GM15510 (cell line): ENCODE data around the gene QDPR.

ENCODE experiments used
- POLR2A ChIP-seq: IDR thresholded peaks from 3 replicates; pipeline ENCODE4 v1.6.1; 2011; ENCODE audit warnings: borderline replicate concordance; ENCODE audit not compliant: insufficient read length; ENCODE audit errors: extremely low read depth

QDPR gene

GRCh38 chr4:17544205-17544604 lies 32.3 kb upstream of the QDPR start:
- no peak for TF ChIP-seq POLR2A

GRCh38 chr4:17535906-17536305 lies 24.0 kb upstream of the QDPR start:
- TF ChIP-seq POLR2A = no peak

DNA sequence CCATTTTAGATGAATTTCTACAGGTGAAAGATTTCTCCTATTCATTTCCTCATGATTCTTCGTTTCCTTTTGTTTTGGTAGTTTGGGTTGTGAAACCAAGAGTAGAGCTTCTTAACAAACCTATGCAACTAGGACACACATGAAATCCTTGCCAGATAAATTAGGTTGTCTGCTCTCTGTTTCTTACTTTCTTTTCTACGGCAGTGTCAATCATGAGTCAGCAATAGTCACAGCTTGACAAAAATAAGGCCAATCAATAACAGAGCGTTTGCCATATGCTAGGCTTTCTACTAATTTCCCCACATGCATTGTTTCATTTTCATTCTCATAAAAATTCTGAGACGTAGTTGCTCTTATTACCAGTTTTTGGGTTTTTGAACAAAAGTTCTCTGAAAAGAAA lies 23.4 kb upstream of the QDPR start:
- TF ChIP-seq POLR2A = no peak

DNA sequence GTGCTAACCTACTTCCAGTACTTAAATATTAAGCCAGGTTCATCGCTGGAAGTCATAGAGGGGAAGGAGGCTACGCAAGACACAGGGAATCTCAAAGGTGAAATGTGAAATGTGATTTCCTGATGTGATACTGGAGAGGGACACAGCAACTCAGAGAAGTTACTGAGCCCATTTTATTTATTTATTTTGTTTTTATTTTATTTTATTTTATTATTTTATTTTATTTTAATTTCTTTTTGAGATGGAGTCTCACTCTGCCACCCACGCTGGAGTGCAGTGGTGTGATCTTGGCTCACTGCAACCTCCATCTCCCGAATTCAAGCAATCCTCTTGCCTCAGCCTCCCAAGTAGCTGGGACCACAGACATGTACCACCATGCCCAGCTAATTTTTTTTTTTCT lies 22.8 kb upstream of the QDPR start:
- TF ChIP-seq POLR2A = no peak

- TF ChIP-seq POLR2A = no peak
Observed at GRCh38 chr4:17531538-17532285, 19.8 kb upstream of the QDPR start.

GRCh38 chr4:17528551-17529165 lies 16.8 kb upstream of the QDPR start:
- TF ChIP-seq POLR2A = no peak

DNA sequence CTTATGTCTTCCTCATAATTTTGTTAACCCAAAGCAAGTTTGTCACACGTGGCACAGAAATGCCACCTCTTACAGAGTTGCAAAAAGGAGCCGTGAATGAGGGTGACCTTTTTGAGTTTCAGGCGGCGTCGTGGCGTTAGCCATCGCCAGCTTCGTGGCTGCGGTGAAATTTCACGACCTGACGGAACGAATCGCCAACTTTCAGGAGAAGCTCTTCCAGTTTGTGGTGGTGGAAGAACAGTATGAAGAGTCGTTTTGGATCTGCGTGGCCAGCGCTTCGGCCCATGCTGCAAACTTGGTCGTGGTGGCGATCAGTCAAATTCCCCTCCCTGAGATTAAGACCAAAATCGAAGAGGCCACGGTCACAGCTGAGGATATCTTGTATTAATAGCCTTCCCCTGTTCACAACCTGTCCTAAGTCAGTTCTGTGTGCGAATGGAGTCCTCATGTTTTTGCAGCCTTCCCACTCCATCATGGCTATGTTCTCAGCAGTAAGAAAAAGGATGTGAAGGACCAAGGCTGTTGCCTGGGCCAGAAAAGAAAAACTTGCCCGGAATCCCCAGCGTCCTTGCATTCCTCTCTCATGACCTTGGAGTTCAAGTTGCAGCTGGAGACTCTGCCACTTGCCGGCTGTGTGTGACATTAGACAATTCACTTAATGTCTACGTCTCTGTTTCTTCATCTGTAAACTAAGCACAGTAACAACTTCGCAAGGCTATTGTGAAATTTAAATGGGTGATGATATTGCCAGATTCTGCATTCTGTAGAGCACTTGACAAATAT lies 15.0 kb upstream of the QDPR start:
- TF ChIP-seq POLR2A = no peak

DNA sequence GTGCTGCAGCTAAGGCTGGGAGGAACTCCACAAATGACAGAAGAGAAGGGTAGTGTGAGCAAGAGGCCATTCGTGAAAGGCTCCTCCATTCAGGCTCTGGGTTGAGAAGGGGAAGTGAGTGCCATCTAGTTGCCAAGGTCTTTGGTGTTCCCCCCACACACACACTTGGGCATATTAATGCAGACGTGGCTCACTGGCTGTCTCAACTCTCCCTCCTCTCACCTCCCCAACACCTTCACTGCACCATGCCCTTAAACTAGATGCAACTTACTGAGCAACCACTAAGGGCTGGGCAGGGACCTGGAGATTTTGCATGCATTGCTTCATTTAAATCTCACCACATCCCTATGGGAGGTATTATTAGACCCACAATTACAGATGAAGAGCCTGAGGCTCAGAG lies 11.8 kb upstream of the QDPR start:
- no peak for TF ChIP-seq POLR2A

- TF ChIP-seq POLR2A = no peak
Observed at GRCh38 chr4:17521595-17521994, 9.7 kb upstream of the QDPR start.

DNA sequence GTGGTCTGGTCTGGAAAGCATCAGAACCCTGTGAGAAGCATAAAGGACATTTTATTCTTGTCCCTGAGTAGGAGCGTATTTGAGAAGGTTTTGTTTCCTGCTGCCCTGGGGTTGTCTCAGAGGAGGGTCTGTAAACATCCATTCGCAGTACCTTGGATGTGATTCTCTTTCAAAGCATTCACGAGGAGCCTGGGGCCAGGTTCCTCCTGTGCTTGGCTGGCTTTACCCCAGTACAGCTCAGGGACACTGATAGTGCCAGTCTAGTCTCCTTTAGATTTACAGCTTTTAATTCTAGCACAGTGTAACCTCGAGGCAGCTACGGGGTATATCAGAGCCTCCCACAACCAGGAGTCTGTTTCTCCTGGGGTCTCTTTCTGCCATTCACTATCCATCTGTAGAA lies 5.8 kb upstream of the QDPR start:
- no peak for TF ChIP-seq POLR2A

- TF ChIP-seq POLR2A = no peak
Observed at GRCh38 chr4:17516980-17517379, 5.1 kb upstream of the QDPR start.

DNA sequence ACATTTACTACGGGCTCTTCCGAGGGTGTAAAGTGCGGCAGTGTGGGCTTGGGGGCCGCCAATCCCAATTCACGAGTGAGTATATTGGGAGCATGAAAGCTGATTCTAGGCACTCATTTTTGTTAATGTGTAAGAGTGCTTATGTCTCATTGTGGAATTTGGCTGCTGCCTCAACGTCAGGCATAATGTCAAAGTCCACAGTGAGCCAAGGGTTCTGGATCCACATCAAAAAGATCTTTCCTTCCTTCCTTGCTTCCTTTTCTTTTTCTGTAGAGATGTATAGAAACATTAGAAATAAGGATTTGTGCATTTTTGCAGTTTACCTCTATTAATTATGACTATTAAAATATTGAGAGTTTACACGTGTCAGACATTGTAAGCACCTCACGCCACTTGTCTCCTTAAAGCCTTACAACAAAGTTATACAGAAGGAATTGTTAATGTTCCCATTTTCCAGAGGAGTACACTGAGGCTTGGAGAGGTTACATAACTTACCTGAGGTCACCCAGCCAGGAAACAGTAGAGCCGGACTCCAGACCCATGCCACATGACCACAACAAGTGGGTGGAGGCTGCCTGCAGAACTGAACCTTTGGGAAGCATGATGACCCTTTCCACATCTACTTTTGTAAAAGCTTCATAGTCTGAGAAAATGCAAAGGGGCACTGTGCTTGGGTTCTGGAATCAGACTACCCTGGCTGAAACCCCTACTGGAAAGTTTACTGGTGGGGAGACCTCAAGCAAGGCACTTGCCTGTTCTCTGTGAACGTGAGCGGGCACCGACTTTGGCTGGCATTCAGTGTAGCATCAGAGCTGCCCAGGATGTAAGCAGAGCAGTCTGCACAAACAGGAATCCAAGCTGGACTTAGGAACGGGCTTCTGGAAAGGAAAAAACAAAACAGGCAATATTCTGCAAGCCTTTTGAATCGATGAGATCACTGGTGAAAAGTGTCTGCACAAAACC lies 3.8 kb upstream of the QDPR start:
- TF ChIP-seq POLR2A = no peak

DNA sequence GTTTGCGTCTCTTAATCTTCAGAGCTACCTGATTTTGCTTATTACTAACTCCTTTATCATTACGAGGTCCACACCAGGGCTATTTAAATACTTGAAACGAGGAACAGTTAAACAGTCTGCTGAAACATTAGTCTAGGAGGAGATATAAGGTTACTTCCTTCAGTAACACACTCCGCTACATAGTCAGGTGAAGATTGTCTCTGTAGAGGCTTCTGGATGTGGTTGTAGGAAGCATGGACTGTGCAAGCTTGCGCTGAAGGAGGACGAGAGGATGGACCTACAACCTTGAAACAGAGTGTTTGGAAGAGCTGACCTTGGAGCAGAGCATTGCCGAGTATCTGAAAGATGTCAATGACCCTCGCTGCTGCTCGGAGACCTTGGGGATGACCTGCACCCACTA lies 3.0 kb upstream of the QDPR start, which contains the start of gene CLRN2:
TSS of gene CLRN2 (plus strand) at position 301 of the 400 bp plus-strand sequence. CDS start 102 bp downstream, outside the sequence.
- no peak for TF ChIP-seq POLR2A

DNA sequence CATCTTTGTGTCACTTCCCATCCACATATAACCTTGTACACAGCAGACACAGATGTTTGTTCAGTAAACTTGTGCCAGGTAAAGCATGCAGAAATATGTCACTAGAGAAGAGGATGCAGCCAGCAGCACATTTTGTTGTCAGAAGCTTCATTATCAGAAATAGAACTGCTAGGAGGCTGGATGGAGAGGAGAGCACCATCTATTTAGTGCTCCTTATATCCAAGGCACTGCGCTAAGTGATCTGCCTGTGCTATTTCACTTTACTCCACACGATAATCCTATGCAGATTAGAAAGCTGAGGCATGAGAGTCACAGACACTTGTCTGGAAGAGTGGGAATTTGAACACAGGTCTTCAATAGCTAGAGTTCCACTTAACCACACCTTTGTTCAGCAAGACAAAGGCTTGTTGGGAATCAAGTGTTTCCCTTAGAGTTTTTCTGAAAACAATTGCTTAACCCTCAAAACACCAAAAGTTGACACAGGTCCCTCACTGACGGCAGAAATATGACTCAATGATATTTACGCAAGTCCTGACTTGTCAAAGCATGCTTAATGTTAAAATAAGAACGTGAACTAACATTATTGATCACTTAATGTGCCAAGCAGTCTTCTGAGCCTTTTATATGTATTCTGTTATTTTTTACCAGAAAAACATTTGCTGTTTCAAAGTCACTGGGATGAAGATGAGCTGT lies 1.2 kb upstream of the QDPR start:
- TF ChIP-seq POLR2A = no peak

GRCh38 chr4:17511509-17511949 lies 361 bp downstream of the QDPR start:
- TF ChIP-seq POLR2A = no peak

- no peak for TF ChIP-seq POLR2A
Observed at GRCh38 chr4:17511051-17511450, 839 bp downstream of the QDPR start.
